ENCODE measurements around the gene PCBP3. TPM values are rescaled to one million over a fixed set of nuclear protein-coding genes. Genes with fewer than 3 reads are reported as not detected.

PCBP3 gene
- total and polyA plus RNA-seq, 2 experiments from 2014 or later = 3.4 to 4.3 TPM

DNA sequence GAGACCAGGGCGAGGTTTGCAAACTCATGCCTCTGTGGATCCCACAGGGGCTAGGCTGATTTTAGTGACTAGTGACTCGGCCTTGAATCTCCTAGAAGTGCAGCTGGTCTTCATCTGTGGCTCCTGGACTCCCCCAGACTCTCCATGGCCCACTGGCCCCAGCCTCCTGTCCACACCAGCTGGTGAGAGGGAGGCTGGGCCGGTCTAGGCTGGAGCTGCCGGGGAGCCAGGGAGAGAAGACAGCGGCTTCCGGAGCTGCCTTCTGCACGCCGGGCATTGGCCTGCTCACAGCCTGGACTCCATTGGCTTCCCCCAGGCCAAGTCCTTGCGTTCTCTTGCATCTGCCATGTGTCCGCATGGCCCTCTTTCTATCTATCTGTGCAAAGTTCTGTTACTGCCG lies 285.9 kb downstream of the PCBP3 start:
- Histone ChIP-seq H3K27ac (no peak overlapping the region), H3K27me3 (no peaks in the 10 kb centered on the region), H3K4me3 (no peak overlapping the region), H3K4me1 (ENCODE audit: low read depth) (no peaks in the 10 kb centered on the region), H3K9me3 (ENCODE audit: low read depth) (no peaks in the 10 kb centered on the region), H3K36me3 (no peaks in the 10 kb centered on the region)
- TF ChIP-seq, protein P1, sequence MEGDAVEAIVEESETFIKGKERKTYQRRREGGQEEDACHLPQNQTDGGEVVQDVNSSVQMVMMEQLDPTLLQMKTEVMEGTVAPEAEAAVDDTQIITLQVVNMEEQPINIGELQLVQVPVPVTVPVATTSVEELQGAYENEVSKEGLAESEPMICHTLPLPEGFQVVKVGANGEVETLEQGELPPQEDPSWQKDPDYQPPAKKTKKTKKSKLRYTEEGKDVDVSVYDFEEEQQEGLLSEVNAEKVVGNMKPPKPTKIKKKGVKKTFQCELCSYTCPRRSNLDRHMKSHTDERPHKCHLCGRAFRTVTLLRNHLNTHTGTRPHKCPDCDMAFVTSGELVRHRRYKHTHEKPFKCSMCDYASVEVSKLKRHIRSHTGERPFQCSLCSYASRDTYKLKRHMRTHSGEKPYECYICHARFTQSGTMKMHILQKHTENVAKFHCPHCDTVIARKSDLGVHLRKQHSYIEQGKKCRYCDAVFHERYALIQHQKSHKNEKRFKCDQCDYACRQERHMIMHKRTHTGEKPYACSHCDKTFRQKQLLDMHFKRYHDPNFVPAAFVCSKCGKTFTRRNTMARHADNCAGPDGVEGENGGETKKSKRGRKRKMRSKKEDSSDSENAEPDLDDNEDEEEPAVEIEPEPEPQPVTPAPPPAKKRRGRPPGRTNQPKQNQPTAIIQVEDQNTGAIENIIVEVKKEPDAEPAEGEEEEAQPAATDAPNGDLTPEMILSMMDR (IDR thresholded peaks at IDR 0.05; ENCODE audit: low read depth, low read length) = no peak
- DNase-seq (ENCODE audit: low read depth in 1 of 2, low spot score in 1 of 2) = no peak

DNA sequence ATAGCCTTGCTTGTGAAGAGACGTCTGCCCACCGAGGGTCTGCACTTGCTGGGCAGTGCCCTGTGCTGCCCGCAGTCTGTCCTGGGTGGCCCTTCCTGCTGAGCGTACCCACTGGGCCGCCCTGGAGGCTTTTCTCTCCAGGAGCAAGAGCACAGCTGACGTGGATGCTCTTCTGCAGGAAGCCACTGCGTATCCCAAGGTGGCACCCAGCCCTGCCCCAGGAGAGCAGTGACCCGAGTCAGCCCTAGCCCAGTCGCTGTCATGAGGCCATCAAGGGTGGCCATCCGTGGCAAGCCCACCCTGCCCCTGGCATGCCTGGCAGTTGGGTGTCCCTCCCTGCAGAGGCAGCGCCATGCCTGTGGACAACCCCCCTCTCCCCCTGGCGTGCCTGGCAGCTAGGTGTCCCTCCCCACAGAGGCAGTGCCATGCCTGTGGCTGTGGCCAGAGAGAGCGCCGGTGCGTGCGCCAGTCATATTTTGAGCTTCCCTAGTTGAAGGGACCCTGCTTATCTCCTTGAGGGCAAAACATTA lies 286.8 kb downstream of the PCBP3 start:
- no peaks in the 10 kb centered on the region for H3K36me3 ChIP-seq

DNA sequence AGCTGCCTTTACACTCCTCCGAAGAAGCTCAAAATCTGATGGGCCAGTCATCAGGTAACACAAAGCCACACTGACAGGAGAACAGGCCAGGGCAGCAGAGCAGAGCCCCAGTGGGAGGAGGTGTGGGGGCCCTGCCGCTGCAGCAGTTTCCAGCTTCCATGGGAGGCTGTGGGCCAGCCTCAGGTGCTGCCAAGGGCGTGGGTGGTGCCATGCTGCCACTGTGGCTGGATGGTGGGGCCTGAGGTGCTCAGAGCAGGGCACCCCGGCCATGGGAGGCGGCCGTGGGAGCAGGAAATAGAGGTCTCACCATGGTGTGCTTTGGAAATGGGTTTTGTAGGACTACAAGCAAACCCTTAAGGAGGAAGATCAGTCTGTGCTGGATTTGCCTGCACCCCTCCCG lies 287.3 kb downstream of the PCBP3 start:
- Histone ChIP-seq H3K4me1 (ENCODE audit: low read depth) (no peaks in the 10 kb centered on the region), H3K4me3 (no peak overlapping the region), H3K27ac (no peak overlapping the region), H3K36me3 (no peaks in the 10 kb centered on the region), H3K9me3 (ENCODE audit: low read depth) (no peaks in the 10 kb centered on the region), H3K27me3 (no peaks in the 10 kb centered on the region)
- TF ChIP-seq, protein P1 (IDR thresholded peaks at IDR 0.05; ENCODE audit: low read depth, low read length) = no peak
- DNase-seq (ENCODE audit: low read depth in 1 of 2, low spot score in 1 of 2) = no peak

More for the DNA sequence above, 286.8 kb downstream of the PCBP3 start:
- no peak overlapping the region for H3K27ac ChIP-seq
- DNase-seq (ENCODE audit: low read depth in 1 of 2, low spot score in 1 of 2) = no peak
- no peak overlapping the region for H3K4me3 ChIP-seq
- no peaks in the 10 kb centered on the region for H3K4me1 ChIP-seq (ENCODE audit: low read depth)
- no peaks in the 10 kb centered on the region for H3K9me3 ChIP-seq (ENCODE audit: low read depth)
- no peaks in the 10 kb centered on the region for H3K27me3 ChIP-seq
- TF ChIP-seq, protein P1 (IDR thresholded peaks at IDR 0.05; ENCODE audit: low read depth, low read length) = no peak

DNA sequence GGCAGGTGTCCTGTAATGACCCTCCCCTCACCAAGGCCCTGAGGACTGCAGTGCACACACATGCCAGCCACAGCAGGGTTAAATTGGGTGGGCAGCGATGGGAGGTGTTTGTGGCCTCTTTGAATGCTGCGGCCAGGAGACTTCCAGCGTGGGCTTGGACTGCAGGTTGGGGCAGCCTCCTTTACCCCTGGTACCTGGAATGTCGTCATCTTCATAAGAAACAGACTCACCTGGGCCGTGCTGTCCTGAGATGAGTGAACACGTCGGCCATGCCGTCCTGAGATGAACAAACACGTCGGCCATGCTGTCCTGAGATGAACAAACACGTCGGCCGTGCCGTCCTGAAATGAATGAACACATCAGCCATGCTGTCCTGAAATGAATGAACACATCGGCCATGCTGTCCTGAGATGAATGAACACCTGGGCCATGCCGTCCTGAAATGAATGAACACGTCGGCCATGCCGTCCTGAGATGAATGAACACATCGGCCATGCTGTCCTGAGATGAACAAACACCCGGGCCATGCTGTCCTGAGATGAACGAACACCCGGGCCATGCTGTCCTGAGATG lies 288.0 kb downstream of the PCBP3 start:
- no peak overlapping the region for H3K4me3 ChIP-seq
- no peaks in the 10 kb centered on the region for H3K4me1 ChIP-seq (ENCODE audit: low read depth)
- H3K27me3 ChIP-seq = no peaks in the 10 kb centered on the region
- H3K36me3 ChIP-seq = no peaks in the 10 kb centered on the region
- no peaks in the 10 kb centered on the region for H3K9me3 ChIP-seq (ENCODE audit: low read depth)
- TF ChIP-seq, protein P1 (IDR thresholded peaks at IDR 0.05; ENCODE audit: low read depth, low read length) = no peak
- DNase-seq (ENCODE audit: low read depth in 1 of 2, low spot score in 1 of 2) = no peak
- H3K27ac ChIP-seq = no peak overlapping the region

DNA sequence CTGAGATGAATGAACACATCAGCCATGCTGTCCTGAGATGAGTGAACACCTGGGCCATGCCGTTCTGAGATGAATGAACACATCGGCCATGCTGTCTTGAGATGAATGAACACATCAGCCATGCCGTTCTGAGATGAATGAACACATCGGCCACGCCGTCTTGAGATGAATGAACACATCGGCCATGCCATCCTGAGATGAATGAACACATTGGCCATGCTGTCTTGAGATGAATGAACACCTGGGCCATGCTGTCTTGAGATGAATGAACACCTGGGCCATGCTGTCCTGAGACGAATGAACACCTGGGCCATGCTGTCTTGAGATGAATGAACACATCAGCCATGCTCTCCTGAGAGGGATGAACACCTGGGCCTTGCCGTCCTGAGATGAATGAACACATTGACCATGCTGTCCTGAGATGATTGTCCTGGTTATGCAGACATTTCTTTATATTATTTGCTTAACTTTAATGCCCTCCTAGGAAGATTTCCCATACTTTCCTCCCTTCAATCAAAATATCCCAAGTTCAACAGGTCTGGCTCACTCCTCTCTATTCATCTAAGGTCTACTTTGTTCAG lies 289.5 kb downstream of the PCBP3 start:
- H3K4me1 ChIP-seq (ENCODE audit: low read depth) = no peaks in the 10 kb centered on the region
- no peaks in the 10 kb centered on the region for H3K36me3 ChIP-seq
- TF ChIP-seq, protein P1 (IDR thresholded peaks at IDR 0.05; ENCODE audit: low read depth, low read length) = no peak
- no peak overlapping the region for H3K27ac ChIP-seq
- no peaks in the 10 kb centered on the region for H3K27me3 ChIP-seq
- H3K4me3 ChIP-seq = no peak overlapping the region
- no peak for DNase-seq (ENCODE audit: low read depth in 1 of 2, low spot score in 1 of 2)
- no peaks in the 10 kb centered on the region for H3K9me3 ChIP-seq (ENCODE audit: low read depth)
